Measurements from ENCODE around the gene MYBPC1.

The MYBPC1 gene

GRCh38 chr12:101664992-101665391 lies 70.2 kb downstream of the MYBPC1 start:
- no peak overlapping the region for H3K4me3 ChIP-seq (replicated peaks; ENCODE audit: low read depth, low read length)
- TF ChIP-seq, protein P1, sequence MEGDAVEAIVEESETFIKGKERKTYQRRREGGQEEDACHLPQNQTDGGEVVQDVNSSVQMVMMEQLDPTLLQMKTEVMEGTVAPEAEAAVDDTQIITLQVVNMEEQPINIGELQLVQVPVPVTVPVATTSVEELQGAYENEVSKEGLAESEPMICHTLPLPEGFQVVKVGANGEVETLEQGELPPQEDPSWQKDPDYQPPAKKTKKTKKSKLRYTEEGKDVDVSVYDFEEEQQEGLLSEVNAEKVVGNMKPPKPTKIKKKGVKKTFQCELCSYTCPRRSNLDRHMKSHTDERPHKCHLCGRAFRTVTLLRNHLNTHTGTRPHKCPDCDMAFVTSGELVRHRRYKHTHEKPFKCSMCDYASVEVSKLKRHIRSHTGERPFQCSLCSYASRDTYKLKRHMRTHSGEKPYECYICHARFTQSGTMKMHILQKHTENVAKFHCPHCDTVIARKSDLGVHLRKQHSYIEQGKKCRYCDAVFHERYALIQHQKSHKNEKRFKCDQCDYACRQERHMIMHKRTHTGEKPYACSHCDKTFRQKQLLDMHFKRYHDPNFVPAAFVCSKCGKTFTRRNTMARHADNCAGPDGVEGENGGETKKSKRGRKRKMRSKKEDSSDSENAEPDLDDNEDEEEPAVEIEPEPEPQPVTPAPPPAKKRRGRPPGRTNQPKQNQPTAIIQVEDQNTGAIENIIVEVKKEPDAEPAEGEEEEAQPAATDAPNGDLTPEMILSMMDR (IDR thresholded peaks at IDR 0.05; ENCODE audit: low read depth, low read length, missing control alignments) = no peak
- DNase-seq (ENCODE audit: extremely low read depth, low read depth) = no peak

GRCh38 chr12:101666052-101666728 lies 71.4 kb downstream of the MYBPC1 start:
- TF ChIP-seq, protein P1 (IDR thresholded peaks at IDR 0.05; ENCODE audit: low read depth, low read length, missing control alignments) = no peak
- no peak for DNase-seq (ENCODE audit: extremely low read depth, low read depth)
- no peak overlapping the region for H3K4me3 ChIP-seq (replicated peaks; ENCODE audit: low read depth, low read length)

DNA sequence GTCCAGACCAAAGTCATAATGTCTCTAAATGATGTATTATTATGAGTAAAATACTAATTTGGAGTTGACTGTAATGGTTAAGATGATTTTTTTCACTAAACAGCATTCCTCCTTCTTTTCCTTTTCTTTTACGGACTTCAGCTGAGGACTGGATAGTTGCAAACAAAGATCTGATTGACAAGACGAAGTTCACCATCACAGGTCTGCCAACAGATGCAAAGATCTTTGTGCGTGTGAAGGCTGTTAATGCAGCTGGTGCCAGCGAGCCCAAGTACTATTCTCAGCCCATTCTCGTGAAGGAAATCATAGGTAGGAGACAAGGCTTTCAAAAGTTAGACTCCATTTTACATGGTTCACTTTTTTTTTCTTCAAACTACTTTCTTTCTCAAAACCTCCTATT lies 72.8 kb downstream of the MYBPC1 start:
- TF ChIP-seq, protein P1 (IDR thresholded peaks at IDR 0.05; ENCODE audit: low read depth, low read length, missing control alignments) = no peak
- no peak for DNase-seq (ENCODE audit: extremely low read depth, low read depth)
- no peak overlapping the region for H3K4me3 ChIP-seq (replicated peaks; ENCODE audit: low read depth, low read length)

DNA sequence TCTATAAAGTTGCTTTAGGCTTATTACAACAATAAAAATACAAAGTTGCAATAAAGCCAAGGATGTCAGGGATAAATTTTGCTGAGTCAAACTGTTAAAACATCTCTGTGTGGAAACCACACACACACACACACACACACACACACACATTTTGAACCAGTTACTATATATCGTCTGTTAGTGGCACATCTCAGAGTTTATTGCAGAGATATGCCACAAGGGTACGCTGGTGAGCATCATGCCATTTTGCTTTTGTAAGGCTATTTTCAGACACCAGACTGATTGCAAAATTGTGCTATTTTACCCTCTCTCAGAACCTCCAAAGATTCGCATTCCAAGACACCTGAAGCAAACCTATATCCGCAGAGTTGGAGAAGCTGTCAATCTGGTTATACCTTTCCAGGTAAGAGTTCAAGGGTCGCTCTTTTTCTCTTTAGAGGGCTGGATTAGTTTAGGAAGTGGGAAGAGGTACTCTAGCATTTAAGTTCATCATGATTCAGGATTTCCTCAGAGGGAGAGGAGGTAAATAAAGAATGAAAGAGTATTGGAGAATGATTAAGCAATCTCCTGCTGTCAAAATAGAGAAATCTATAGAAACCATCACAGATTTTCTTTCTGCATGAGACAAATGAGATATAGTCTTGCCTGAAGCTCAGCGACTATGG lies 75.4 kb downstream of the MYBPC1 start:
- DNase-seq (ENCODE audit: extremely low read depth, low read depth) = peak; percentile 20
- TF ChIP-seq, protein P1 (IDR thresholded peaks at IDR 0.05; ENCODE audit: low read depth, low read length, missing control alignments) = peak; percentile 49
- H3K4me3 ChIP-seq (replicated peaks; ENCODE audit: low read depth, low read length) = no peak overlapping the region

DNA sequence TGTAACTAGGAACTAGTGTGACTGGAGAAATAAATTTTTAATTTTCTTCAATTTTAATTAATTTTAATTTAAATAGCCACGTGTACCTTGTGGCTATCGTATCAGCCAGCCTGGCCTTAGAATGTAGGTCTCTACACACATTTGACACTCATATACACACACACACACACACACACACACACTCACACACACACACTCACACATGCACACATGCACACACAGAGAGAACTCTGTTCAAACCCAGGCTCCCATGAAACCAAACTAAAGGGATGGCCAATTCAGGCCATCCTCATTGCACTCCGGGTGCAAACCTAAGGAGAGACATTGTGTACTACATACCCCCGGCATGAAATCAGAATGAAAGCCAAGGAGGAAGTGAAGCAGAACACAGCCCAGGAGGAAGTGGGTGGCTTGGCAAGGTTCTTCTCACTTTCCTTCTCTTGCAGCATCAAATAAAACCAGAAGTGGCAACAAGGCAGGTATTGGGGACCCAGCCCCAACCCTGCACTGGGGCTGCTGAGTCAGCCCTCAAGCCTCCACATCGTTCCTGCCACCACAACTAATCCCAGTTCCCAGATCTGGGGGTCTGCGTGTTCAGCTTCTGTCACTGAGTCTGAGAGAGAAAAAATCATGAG lies 76.5 kb downstream of the MYBPC1 start:
- H3K4me3 ChIP-seq (replicated peaks; ENCODE audit: low read depth, low read length) = no peak overlapping the region
- no peak for DNase-seq (ENCODE audit: extremely low read depth, low read depth)
- TF ChIP-seq, protein P1 (IDR thresholded peaks at IDR 0.05; ENCODE audit: low read depth, low read length, missing control alignments) = no peak

- TF ChIP-seq, protein P1 (IDR thresholded peaks at IDR 0.05; ENCODE audit: low read depth, low read length, missing control alignments) = no peak
- no peak overlapping the region for H3K4me3 ChIP-seq (replicated peaks; ENCODE audit: low read depth, low read length)
- no peak for DNase-seq (ENCODE audit: extremely low read depth, low read depth)
Measured at GRCh38 chr12:101671833-101672232, 77.1 kb downstream of the MYBPC1 start.
